K562 (cell line): ENCODE data around the gene LCP2. TPM values are rescaled to one million over a fixed set of nuclear protein-coding genes. Genes with fewer than 3 reads are reported as not detected.

Source experiments
- C11orf30 ChIP-seq: fragments of 450-650 bp; IDR thresholded peaks from 2 replicates; pipeline ENCODE4 v1.6.1; 2016; ENCODE audit warnings: low read depth, mild to moderate bottlenecking
- ETV1 ChIP-seq: fragments of 450-650 bp; conservative IDR thresholded peaks from 2 replicates; pipeline ENCODE4 v1.6.1; 2016; ENCODE audit warnings: missing genetic modification characterization, control low read depth, low read depth, missing compliant biosample characterization
- FOXK1 ChIP-seq: sonication (generic); formaldehyde crosslinking; IDR thresholded peaks from 2 replicates; pipeline ENCODE4 v1.8.0; 2022; ENCODE audit warnings: missing genetic modification reagents, mild to moderate bottlenecking, borderline replicate concordance
- FOXK2 ChIP-seq, 2 experiments: fragments of 450-650 bp; IDR thresholded peaks in 1 of 2; conservative IDR thresholded peaks in 1 of 2; 2 replicates each; pipeline ENCODE4 v1.6.1; 2016; ENCODE audit warnings: low read depth in 2 of 2, mild to moderate bottlenecking in 1 of 2
- FOXO4 ChIP-seq: fragments of 450-650 bp; formaldehyde crosslinking; IDR thresholded peaks from 2 replicates; pipeline ENCODE4 v1.4.0; 2020; ENCODE audit warnings: mild to moderate bottlenecking, moderate library complexity
- GTF2A2 ChIP-seq: IDR thresholded peaks from 2 replicates; pipeline ENCODE4 v1.6.1; 2016; ENCODE audit warnings: mild to moderate bottlenecking, missing genetic modification characterization, missing compliant biosample characterization
- HNRNPLL ChIP-seq: fragments of 200-400 bp; formaldehyde crosslinking; IDR thresholded peaks from 2 replicates; pipeline ENCODE4 v1.6.1; 2017; ENCODE audit warnings: low read length, low read depth, mild to moderate bottlenecking; ENCODE audit not compliant: poor library complexity, severe bottlenecking
- KDM4B ChIP-seq, 2 experiments: fragments of 450-650 bp in 1 of 2; sonication (generic) in 1 of 2; IDR thresholded peaks; 2 replicates each; pipeline ENCODE4 v1.6.1; 2016 to 2017; ENCODE audit warnings: borderline replicate concordance in 2 of 2, antibody characterized with exemption in 1 of 2, low read depth in 1 of 2, mild to moderate bottlenecking in 1 of 2
- MAFG ChIP-seq: fragments of 450-650 bp; conservative IDR thresholded peaks from 2 replicates; pipeline ENCODE4 v1.6.1; 2016; ENCODE audit warnings: missing genetic modification characterization, missing compliant biosample characterization
- NCOR1 ChIP-seq: fragments of 450-650 bp; IDR thresholded peaks from 2 replicates; pipeline ENCODE4 v1.6.1; 2016; ENCODE audit warnings: mild to moderate bottlenecking, moderate library complexity
- SAP30 ChIP-seq: fragments of 200-600 bp; sonication (generic); IDR thresholded peaks from 2 replicates; pipeline ENCODE4 v1.6.1; 2012; ENCODE audit warnings: borderline replicate concordance, low read depth, mild to moderate bottlenecking, moderate library complexity, low read length, control low read depth, inconsistent platforms; ENCODE audit not compliant: insufficient read depth, poor library complexity, severe bottlenecking
- SIN3B ChIP-seq: fragments of 450-650 bp; IDR thresholded peaks from 2 replicates; pipeline ENCODE4 v1.6.1; 2017; ENCODE audit warnings: low read depth, mild to moderate bottlenecking, moderate library complexity
- TBL1XR1 ChIP-seq, 2 experiments: IDR thresholded peaks; 2 replicates each; pipeline ENCODE4 v1.6.1; 2012; ENCODE audit warnings: improper control_type of control experiment in 2 of 2, low read length in 2 of 2, mild to moderate bottlenecking in 1 of 2
- VEZF1 ChIP-seq: fragments of 200-800 bp; sonication (Bioruptor generic); IDR thresholded peaks from 2 replicates; pipeline ENCODE4 v1.6.1; 2017; ENCODE audit warnings: missing genetic modification characterization, missing compliant biosample characterization
- ZNF280B ChIP-seq: fragments of 250-450 bp; sonication (Bioruptor Pico); IDR thresholded peaks from 2 replicates; pipeline ENCODE4 v1.5.1; 2021; ENCODE audit warnings: mild to moderate bottlenecking
- ZNF316 ChIP-seq: fragments of 450-650 bp; IDR thresholded peaks from 2 replicates; pipeline ENCODE4 v1.6.1; 2016
- ZNF586 ChIP-seq: fragments of 450-650 bp; formaldehyde crosslinking; conservative IDR thresholded peaks from 2 replicates; pipeline ENCODE4 v1.4.0; 2020; ENCODE audit warnings: mild to moderate bottlenecking, moderate library complexity
- polyA plus RNA-seq, 8 experiments: library from polyadenylated mRNA; depleted of rRNA in 4 of 8; stranded (reverse) in 5 of 8; unstranded in 3 of 8; fragments of >200 nt; fragmentation: Nextera tagmentation in 2 of 8; fragmentation: Illumina TruSeq in 1 of 8; extraction: Ambion mirVana in 2 of 8; extraction: Trizol in 1 of 8; gene quantifications; 2 replicates each; pipeline versions ENCODE4 v1.2.1 to v1.2.3, GENCODE V29; 2011 to 2014; ENCODE audit warnings: inconsistent platforms in 1 of 8, missing spikeins in 1 of 8
- total RNA-seq, 7 experiments: library from RNA; depleted of rRNA in 6 of 7; stranded (reverse); fragments of >200 nt in 6 of 7; fragmentation: Illumina TruSeq in 2 of 7; extraction: Trizol in 2 of 7; gene quantifications; 2 replicates each; pipeline versions ENCODE4 v1.2.1 to v1.2.3, GENCODE V29; 2011 to 2021; ENCODE audit warnings: low replicate concordance in 1 of 7
- TF ChIP-seq, protein P1 (sequence below), 2 experiments: IDR thresholded peaks in 1 of 2; conservative IDR thresholded peaks in 1 of 2; 2 replicates each; pipeline ENCODE4 v1.6.1; 2016; ENCODE audit warnings: low read depth in 2 of 2, mild to moderate bottlenecking in 1 of 2, missing compliant biosample characterization in 1 of 2, missing genetic modification characterization in 1 of 2, moderate library complexity in 1 of 2

Gene LCP2
- total and polyA plus RNA-seq, 9 of the 15 experiments (the other 6 are each of a cell fraction or from before 2014, with no cell fraction given): 4.0 to 31.3 (median 14.6) TPM

GRCh38 chr5:170265522-170265921 is 32.1 kb downstream of the LCP2 start (continued):
- TF ChIP-seq NCOR1: no peak
- no peak for TF ChIP-seq ZNF280B (CRISPR knock-in tag)
- TF ChIP-seq SAP30: no peak
- TF ChIP-seq TBL1XR1 (IDR thresholded peaks at IDR 0.05; ENCODE audit: low read length in 2 of 2): no peak
- no peak for TF ChIP-seq GTF2A2 (tag)
- TF ChIP-seq FOXK2 (conservative IDR thresholded peaks at IDR 0.05 in 1 of 2, IDR thresholded peaks at IDR 0.05 in 1 of 2; ENCODE audit: low read depth in 2 of 2): no peak
- no peak for TF ChIP-seq ZNF586
- peak; percentile 75 for TF ChIP-seq C11orf30
- TF ChIP-seq ZNF316: peak; percentile 52; the same call in 1 of the 2 replicates
- TF ChIP-seq HNRNPLL: no peak
- 0 out of 2 replicates have a peak, but pooled peaks have one; percentile 16 for TF ChIP-seq SIN3B
- TF ChIP-seq FOXO4 (CRISPR knock-in tag): no peak
- TF ChIP-seq FOXK1 (CRISPR knock-in tag): no peak
- TF ChIP-seq VEZF1 (CRISPR knock-in tag): peak; percentile 36; the same call in 1 of the 2 replicates
- TF ChIP-seq MAFG (tag): peak; percentile 81
- TF ChIP-seq KDM4B (IDR thresholded peaks at IDR 0.05; ENCODE audit: borderline replicate concordance in 2 of 2, low read depth in 1 of 2): no peak
- TF ChIP-seq, protein P1, sequence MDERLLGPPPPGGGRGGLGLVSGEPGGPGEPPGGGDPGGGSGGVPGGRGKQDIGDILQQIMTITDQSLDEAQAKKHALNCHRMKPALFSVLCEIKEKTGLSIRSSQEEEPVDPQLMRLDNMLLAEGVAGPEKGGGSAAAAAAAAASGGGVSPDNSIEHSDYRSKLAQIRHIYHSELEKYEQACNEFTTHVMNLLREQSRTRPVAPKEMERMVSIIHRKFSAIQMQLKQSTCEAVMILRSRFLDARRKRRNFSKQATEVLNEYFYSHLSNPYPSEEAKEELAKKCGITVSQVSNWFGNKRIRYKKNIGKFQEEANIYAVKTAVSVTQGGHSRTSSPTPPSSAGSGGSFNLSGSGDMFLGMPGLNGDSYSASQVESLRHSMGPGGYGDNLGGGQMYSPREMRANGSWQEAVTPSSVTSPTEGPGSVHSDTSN (CRISPR knock-in tag; IDR thresholded peaks at IDR 0.05; ENCODE audit: low read depth): no peak
- TF ChIP-seq, protein P1 (tag; conservative IDR thresholded peaks at IDR 0.05; ENCODE audit: low read depth): peak; percentile 58; the same call in 1 of the 2 replicates
- no peak for TF ChIP-seq ETV1
